Ascending aorta (tissue), 2 donors: ENCODE results near the gene PLEKHB1. TPM values are rescaled to one million over a fixed set of nuclear protein-coding genes. Genes with fewer than 3 reads are reported as not detected.
"Not testable (repeated sequence)": the region's sequence is repeated elsewhere in the genome, so short reads cannot be mapped to it uniquely, and the experiment has no call there.

ENCODE experiments used
- DNase-seq, 2 donors: peaks; one replicate each; pipeline ENCODE4 v3.0.0-alpha.2; 2019; ENCODE audit warnings: low spot score in 2 of 2
- H3K27ac ChIP-seq, 2 donors: fragments of 200-600 bp; sonication (generic); one replicate each; pipeline ENCODE4 v1.5.1; 2016 to 2017; ENCODE audit warnings: mild to moderate bottlenecking in 1 of 2
- H3K27me3 ChIP-seq: fragments of 200-600 bp; sonication (generic); one replicate; pipeline ENCODE4 v1.5.1; 2017
- H3K36me3 ChIP-seq, 2 donors: fragments of 200-600 bp; sonication (generic); one replicate each; pipeline ENCODE4 v1.5.1; 2016
- H3K4me1 ChIP-seq, 2 donors: fragments of 200-600 bp; sonication (generic); one replicate each; pipeline ENCODE4 v1.5.1; 2016 to 2017; ENCODE audit warnings: mild to moderate bottlenecking in 1 of 2
- H3K4me3 ChIP-seq, 2 donors: fragments of 200-600 bp; sonication (generic); one replicate each; pipeline ENCODE4 v1.5.1; 2016 to 2017; ENCODE audit warnings: mild to moderate bottlenecking in 1 of 2
- H3K9me3 ChIP-seq, 2 donors: fragments of 200-600 bp; sonication (generic); one replicate each; pipeline ENCODE4 v1.5.1; 2016
- intact Hi-C: fragments of 100-400 bp; cut with DNase I; formaldehyde crosslinking; loops from one replicate; pipeline ENCODE4 v1.15.1; 2023
- total RNA-seq: library from RNA; depleted of rRNA; stranded (reverse); fragments of >200 nt; gene quantifications from one replicate; pipeline ENCODE4 v1.1.0, GENCODE V29; 2016
- TF ChIP-seq, protein P1 (sequence below), 3 experiments: fragments of 200-600 bp in 2 of 3; fragments of 450-650 bp in 1 of 3; sonication (generic) in 2 of 3; IDR thresholded peaks; one replicate each; pipeline ENCODE4 v1.5.1; 2016 to 2019; ENCODE audit warnings: antibody characterized with exemption in 3 of 3, mild to moderate bottlenecking in 1 of 3, moderate library complexity in 1 of 3

The PLEKHB1 gene
- total RNA-seq, 1 donor from 2014 or later: 3.5 TPM

DNA sequence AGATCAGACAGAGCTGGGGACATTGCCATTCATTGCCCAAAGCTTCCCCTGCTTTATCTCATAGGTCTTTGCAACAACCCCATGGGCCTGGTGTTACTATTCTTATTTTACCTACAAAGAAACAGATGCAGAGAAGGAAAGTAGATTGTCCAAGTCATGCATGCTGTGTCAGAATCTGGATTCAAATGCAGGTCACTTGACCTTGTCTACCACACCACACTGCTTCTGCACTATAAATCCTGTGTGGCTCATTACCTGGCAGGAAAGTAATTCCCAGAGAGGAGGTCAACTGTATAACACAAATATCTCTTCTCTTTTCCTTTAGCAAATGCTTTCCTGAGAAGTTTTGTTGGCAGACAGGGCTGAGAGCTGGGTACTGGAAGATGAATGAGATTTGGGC, 18.5 kb downstream of the PLEKHB1 start:
- H3K9me3 ChIP-seq: no peaks in the 10 kb centered on the region
- intact Hi-C loops: no loop called here
- no peak for DNase-seq
- no peak overlapping the region for H3K27ac ChIP-seq
- no peaks in the 10 kb centered on the region for H3K27me3 ChIP-seq
- TF ChIP-seq, protein P1, sequence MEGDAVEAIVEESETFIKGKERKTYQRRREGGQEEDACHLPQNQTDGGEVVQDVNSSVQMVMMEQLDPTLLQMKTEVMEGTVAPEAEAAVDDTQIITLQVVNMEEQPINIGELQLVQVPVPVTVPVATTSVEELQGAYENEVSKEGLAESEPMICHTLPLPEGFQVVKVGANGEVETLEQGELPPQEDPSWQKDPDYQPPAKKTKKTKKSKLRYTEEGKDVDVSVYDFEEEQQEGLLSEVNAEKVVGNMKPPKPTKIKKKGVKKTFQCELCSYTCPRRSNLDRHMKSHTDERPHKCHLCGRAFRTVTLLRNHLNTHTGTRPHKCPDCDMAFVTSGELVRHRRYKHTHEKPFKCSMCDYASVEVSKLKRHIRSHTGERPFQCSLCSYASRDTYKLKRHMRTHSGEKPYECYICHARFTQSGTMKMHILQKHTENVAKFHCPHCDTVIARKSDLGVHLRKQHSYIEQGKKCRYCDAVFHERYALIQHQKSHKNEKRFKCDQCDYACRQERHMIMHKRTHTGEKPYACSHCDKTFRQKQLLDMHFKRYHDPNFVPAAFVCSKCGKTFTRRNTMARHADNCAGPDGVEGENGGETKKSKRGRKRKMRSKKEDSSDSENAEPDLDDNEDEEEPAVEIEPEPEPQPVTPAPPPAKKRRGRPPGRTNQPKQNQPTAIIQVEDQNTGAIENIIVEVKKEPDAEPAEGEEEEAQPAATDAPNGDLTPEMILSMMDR (IDR thresholded peaks at IDR 0.05): no peak
- no peak overlapping the region for H3K4me3 ChIP-seq
- H3K4me1 ChIP-seq: peaks cover 0 to 8% of the 10 kb centered on the region in 2 donors
- no peaks in the 10 kb centered on the region for H3K36me3 ChIP-seq

DNA sequence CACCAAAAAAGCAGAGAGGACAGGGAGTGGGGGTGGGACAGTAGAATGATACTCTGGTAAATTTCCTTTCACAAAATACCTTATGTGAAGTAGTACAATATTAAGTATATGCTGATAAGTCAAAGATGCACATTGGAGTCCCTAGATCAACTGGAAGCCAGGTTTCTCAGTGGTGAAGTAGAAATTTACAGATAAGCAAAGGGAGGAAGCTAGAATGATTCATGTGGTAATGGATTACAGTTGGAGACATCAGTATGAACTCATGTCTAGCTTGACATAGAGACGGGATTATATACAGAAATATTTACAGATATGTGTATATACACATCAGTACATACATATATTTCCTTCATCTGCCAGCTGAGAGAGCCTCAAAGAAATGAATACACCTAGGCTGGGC, 21.5 kb downstream of the PLEKHB1 start:
- no peak overlapping the region for H3K27ac ChIP-seq
- H3K9me3 ChIP-seq: no peaks in the 10 kb centered on the region
- H3K36me3 ChIP-seq: no peaks in the 10 kb centered on the region
- no peaks in the 10 kb centered on the region for H3K27me3 ChIP-seq
- TF ChIP-seq, protein P1 (IDR thresholded peaks at IDR 0.05): no peak
- H3K4me1 ChIP-seq: peaks cover 0 to 5% of the 10 kb centered on the region in 2 donors
- intact Hi-C loops: no loop called here
- no peak for DNase-seq
- no peak overlapping the region for H3K4me3 ChIP-seq

DNA sequence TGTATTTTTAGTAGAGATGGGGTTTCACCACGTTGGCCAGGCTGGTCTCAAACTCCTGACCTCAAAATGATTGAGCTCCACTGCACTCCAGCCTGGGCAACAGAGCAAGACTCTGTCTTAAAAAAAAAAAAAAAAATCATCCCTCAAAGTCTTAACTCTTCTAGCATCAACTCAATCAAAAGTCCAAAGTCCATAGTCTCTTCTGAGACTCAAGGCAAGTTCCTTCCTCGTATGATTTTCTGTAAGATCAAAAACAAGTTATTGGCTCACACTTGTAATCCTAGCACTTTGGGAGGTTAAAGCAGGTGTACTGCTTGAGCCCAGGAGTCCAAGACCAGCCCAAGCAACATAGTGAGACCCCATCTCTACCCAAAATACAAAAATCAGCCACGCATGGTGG, 24.4 kb downstream of the PLEKHB1 start:
- Histone ChIP-seq H3K27me3 (no peaks in the 10 kb centered on the region), H3K36me3 (peaks cover 0 to 11% of the 10 kb centered on the region in 2 donors), H3K27ac (no peak overlapping the region), H3K4me3 (no peak overlapping the region), H3K9me3 (no peaks in the 10 kb centered on the region), H3K4me1 (no peaks in the 10 kb centered on the region)
- intact Hi-C loops: no loop called here
- TF ChIP-seq, protein P1 (IDR thresholded peaks at IDR 0.05): no peak
- DNase-seq: no peak

DNA sequence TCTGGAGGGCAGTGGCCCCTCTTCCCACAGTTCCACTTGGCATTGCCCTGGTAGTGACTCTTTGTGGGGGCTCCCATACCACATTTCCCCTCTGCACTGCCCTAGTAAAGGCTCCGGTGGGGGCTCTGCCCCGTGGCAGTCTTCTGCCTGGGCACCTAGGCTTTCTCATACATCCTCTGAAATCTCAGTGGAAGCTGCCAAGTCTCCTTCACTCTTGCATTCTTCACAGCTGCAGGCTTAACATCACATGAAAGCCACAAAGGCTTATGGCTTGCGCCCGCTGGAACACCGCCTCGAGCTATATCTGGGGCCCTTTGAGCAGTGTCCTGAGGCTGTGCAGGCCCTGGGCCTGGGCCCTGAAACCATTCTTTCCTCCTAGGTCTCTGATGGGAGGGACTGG, 25.3 kb downstream of the PLEKHB1 start:
- DNase-seq: no peak
- H3K4me3 ChIP-seq: no peak overlapping the region
- H3K9me3 ChIP-seq: no peaks in the 10 kb centered on the region
- TF ChIP-seq, protein P1 (IDR thresholded peaks at IDR 0.05): no peak
- H3K36me3 ChIP-seq: peaks cover 0 to 11% of the 10 kb centered on the region in 2 donors
- no peaks in the 10 kb centered on the region for H3K4me1 ChIP-seq
- intact Hi-C loops: no loop called here
- H3K27me3 ChIP-seq: no peaks in the 10 kb centered on the region
- no peak overlapping the region for H3K27ac ChIP-seq

DNA sequence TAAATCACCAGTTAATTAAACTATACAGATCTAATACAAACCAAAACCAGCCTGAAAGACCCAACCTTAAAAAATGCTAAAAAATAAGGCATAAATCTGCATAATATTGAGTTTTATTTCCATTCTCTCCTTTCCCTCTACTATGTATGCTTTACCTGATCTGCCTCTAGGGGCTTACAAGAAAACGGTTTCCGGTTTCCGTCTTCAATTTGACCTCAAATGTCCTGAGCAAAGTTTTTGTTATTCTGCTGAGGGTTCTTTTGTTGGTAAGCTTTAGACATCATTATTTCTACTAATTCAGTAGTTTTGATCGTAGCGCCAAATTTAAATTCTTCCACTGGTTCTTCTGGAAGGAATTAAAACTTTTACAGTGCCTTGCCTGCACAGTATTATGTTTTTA, 30.2 kb downstream of the PLEKHB1 start:
- H3K4me3 ChIP-seq, H3K27ac ChIP-seq, H3K9me3 ChIP-seq, H3K27me3 ChIP-seq, intact Hi-C loops, H3K4me1 ChIP-seq, DNase-seq: not testable (repeated sequence)
- H3K36me3 ChIP-seq: peaks cover 13 to 42% of the 10 kb centered on the region in 2 donors

DNA sequence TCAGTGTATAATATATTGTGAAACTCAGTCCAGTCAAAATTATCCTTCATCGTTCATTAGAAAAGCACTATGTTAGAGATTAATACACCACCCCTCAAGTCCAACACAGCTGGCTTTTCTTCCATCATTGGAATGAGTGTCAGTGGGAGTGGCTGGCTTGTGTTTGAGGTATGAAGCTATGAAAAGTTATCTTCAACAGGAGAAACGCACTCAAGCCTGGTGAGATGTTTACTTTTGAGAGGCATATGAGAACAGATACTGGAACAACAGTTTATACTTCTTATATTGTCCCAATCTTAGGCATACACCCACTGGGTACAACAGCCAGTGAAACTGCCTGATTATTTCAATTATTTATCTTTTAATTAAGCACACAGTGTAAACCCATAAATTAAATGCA, 34.3 kb downstream of the PLEKHB1 start:
- H3K4me3 ChIP-seq: no peak overlapping the region
- H3K36me3 ChIP-seq: peaks cover 23 to 53% of the 10 kb centered on the region in 2 donors
- H3K27ac ChIP-seq: no peak overlapping the region
- H3K4me1 ChIP-seq: no peaks in the 10 kb centered on the region
- intact Hi-C loops: no loop called here
- TF ChIP-seq, protein P1 (IDR thresholded peaks at IDR 0.05): no peak
- DNase-seq: no peak
- H3K27me3 ChIP-seq: no peaks in the 10 kb centered on the region
- H3K9me3 ChIP-seq: no peaks in the 10 kb centered on the region
